GM18951 (cell line): ENCODE results near the gene FAN1.

Experiments
- POLR2A ChIP-seq: IDR thresholded peaks from 4 replicates; pipeline ENCODE4 v1.6.1; 2011; ENCODE audit warnings: mild to moderate bottlenecking; ENCODE audit not compliant: insufficient read length, insufficient read depth; ENCODE audit errors: extremely low read depth
- in situ Hi-C: fragments of 300-500 bp; cut with MboI; formaldehyde crosslinking; loops from one replicate; pipeline ENCODE4 v1.12.0; 2022; ENCODE audit warnings: low sequenced_read_pairs, mixed read lengths, inconsistent platforms; ENCODE audit not compliant: unreplicated experiment

FAN1 gene

GRCh38 chr15:30953183-30953582 lies 49.5 kb downstream of the FAN1 start:
- no peak for TF ChIP-seq POLR2A
- in situ Hi-C loops, result no loop called here

- no peak for TF ChIP-seq POLR2A
- in situ Hi-C loops, result no loop called here
Observed at GRCh38 chr15:30953731-30954378, 50.1 kb downstream of the FAN1 start.

- no peak for TF ChIP-seq POLR2A
- in situ Hi-C loops, result no loop called here
Observed at GRCh38 chr15:30954674-30955073, 51.0 kb downstream of the FAN1 start.

GRCh38 chr15:30956216-30957124 lies 52.8 kb downstream of the FAN1 start:
- in situ Hi-C loops, result no loop called here

GRCh38 chr15:30958219-30958618 lies 54.5 kb downstream of the FAN1 start:
- no peak for TF ChIP-seq POLR2A

More at GRCh38 chr15:30956216-30957124, 52.8 kb downstream of the FAN1 start:
- TF ChIP-seq POLR2A, result no peak

GRCh38 chr15:30962079-30962478 lies 58.4 kb downstream of the FAN1 start:
- in situ Hi-C loops, result no loop called here
- TF ChIP-seq POLR2A, result no peak

More at GRCh38 chr15:30958219-30958618, 54.5 kb downstream of the FAN1 start:
- in situ Hi-C loops, result no loop called here

GRCh38 chr15:30962659-30963058 lies 58.9 kb downstream of the FAN1 start:
- no peak for TF ChIP-seq POLR2A
- in situ Hi-C loops, result no loop called here

- no peak for TF ChIP-seq POLR2A
- in situ Hi-C loops, result no loop called here
Observed at GRCh38 chr15:30963681-30964080, 60.0 kb downstream of the FAN1 start.

- in situ Hi-C loops, result no loop called here
- TF ChIP-seq POLR2A, result no peak
Observed at GRCh38 chr15:30969724-30970123, 66.0 kb downstream of the FAN1 start.

GRCh38 chr15:30973379-30973778 lies 69.7 kb downstream of the FAN1 start:
- in situ Hi-C loops, result no loop called here
- TF ChIP-seq POLR2A, result no peak

- in situ Hi-C loops, result no loop called here
- TF ChIP-seq POLR2A, result no peak
Observed at GRCh38 chr15:30974112-30974511, 70.4 kb downstream of the FAN1 start.

GRCh38 chr15:30978328-30978727 lies 74.6 kb downstream of the FAN1 start:
- in situ Hi-C loops, result no loop called here
- TF ChIP-seq POLR2A, result no peak

- TF ChIP-seq POLR2A, result no peak
- in situ Hi-C loops, result no loop called here
Observed at GRCh38 chr15:30979457-30979856, 75.7 kb downstream of the FAN1 start.

- TF ChIP-seq POLR2A, result no peak
- in situ Hi-C loops, result no loop called here
Observed at GRCh38 chr15:30984118-30984517, 80.4 kb downstream of the FAN1 start.
